Panc1 (cell line): ENCODE measurements around the gene CLSTN3. TPM values are rescaled to one million over a fixed set of nuclear protein-coding genes. Genes with fewer than 3 reads are reported as not detected.

Experiments used
- ATAC-seq: fragments of 200-7000 bp; cut with Tn5 transposase; 2 replicates; pipeline ENCODE4 v1.9.1; 2020; ENCODE audit warnings: mild to moderate bottlenecking, moderate library complexity
- BruUV-seq: library from RNA; stranded (reverse); fragments of 400-500 nt; replicated peaks from 2 replicates; lab custom pipeline; 2021; lab: Mats Ljungman, UMichigan
- CTCF ChIA-PET: fragments of 300-600 bp; sonication (Branson Sonifier 250); formaldehyde crosslinking; loops from one replicate; lab custom pipeline; 2022; ENCODE audit warnings: antibody characterized with exemption; lab: Charles Lee
- POLR2A ChIA-PET: fragments of 300-600 bp; sonication (Branson Sonifier 250); formaldehyde crosslinking; loops from one replicate; lab custom pipeline; 2022; ENCODE audit warnings: antibody characterized with exemption; lab: Charles Lee
- DNase-seq: peaks from one replicate; pipeline ENCODE4 v3.0.0-alpha.2; 2010; ENCODE audit warnings: low read depth, low spot score
- H3K27ac ChIP-seq: 2 replicates; pipeline ENCODE4 v1.5.1; 2011; ENCODE audit warnings: mild to moderate bottlenecking, low read length, inconsistent platforms
- H3K27me3 ChIP-seq: fragments of 200-500 bp; sonication (Bioruptor generic); 2 replicates; pipeline ENCODE4 v1.6.0; 2014; ENCODE audit warnings: low read length, inconsistent platforms; ENCODE audit not compliant: control insufficient read depth, insufficient read depth
- H3K36me3 ChIP-seq: fragments of 200-500 bp; sonication (Bioruptor generic); 2 replicates; pipeline ENCODE4 v1.5.1; 2014; ENCODE audit warnings: inconsistent platforms, mild to moderate bottlenecking, low read length, moderate library complexity; ENCODE audit not compliant: control insufficient read depth, insufficient read depth
- H3K4me1 ChIP-seq: 2 replicates; pipeline ENCODE4 v1.5.1; 2011; ENCODE audit warnings: inconsistent platforms, mild to moderate bottlenecking, low read length, moderate library complexity; ENCODE audit not compliant: control insufficient read depth, insufficient read depth
- H3K4me3 ChIP-seq, 2 experiments: 2 replicates each; pipeline ENCODE4 v1.5.1; 2011 to 2012; ENCODE audit warnings: low read depth in 2 of 2, low read length in 2 of 2, mild to moderate bottlenecking in 2 of 2, inconsistent platforms in 1 of 2, moderate library complexity in 1 of 2
- H3K9me3 ChIP-seq: fragments of 200-500 bp; sonication (Bioruptor generic); 2 replicates; pipeline ENCODE4 v1.5.1; 2014; ENCODE audit warnings: low read depth, mild to moderate bottlenecking, inconsistent platforms, low read length, moderate library complexity; ENCODE audit not compliant: control insufficient read depth, insufficient read depth
- CTCF ChIP-seq: fragments of 450-650 bp; IDR thresholded peaks from 2 replicates; pipeline ENCODE4 v1.5.1; 2017; ENCODE audit warnings: mild to moderate bottlenecking
- POLR2AphosphoS5 ChIP-seq: IDR thresholded peaks from 2 replicates; pipeline ENCODE4 v1.6.1; 2012; ENCODE audit warnings: mild to moderate bottlenecking, low read depth, low read length, moderate library complexity
- REST ChIP-seq, 2 experiments: IDR thresholded peaks; 2 replicates each; pipeline ENCODE4 v1.6.1; 2011 to 2012; ENCODE audit warnings: low read depth in 2 of 2, control low read depth in 1 of 2, low read length in 1 of 2, mild to moderate bottlenecking in 1 of 2, moderate library complexity in 1 of 2; ENCODE audit not compliant: insufficient read depth in 1 of 2
- SIN3A ChIP-seq: IDR thresholded peaks from 2 replicates; pipeline ENCODE4 v1.6.1; 2012; ENCODE audit warnings: low read depth, mild to moderate bottlenecking, low read length, moderate library complexity, borderline replicate concordance; ENCODE audit not compliant: insufficient read depth
- TCF7L2 ChIP-seq: IDR thresholded peaks from 2 replicates; pipeline ENCODE4 v1.6.1; 2011; ENCODE audit warnings: mild to moderate bottlenecking, low read depth, low read length, inconsistent platforms
- in situ Hi-C: cut with HindIII; loops from 2 replicates; pipeline ENCODE4 v1.10.0; 2016; ENCODE audit warnings: low sequenced_read_pairs, low pct_unique_long_range_greater_than_20kb
- intact Hi-C: fragments of 100-400 bp; cut with micrococcal nuclease; formaldehyde crosslinking; loops from one replicate; pipeline ENCODE4 v1.10.0; 2022; ENCODE audit not compliant: unreplicated experiment
- total RNA-seq: library from RNA; stranded (reverse); gene quantifications from one replicate; pipeline ENCODE4 v1.2.1, GENCODE V29; 2021; ENCODE audit not compliant: unreplicated experiment

Gene CLSTN3
- total RNA-seq, 1 experiment from 2014 or later: 5.9 TPM

GRCh38 chr12:7160183-7160582 is 30.0 kb downstream of the CLSTN3 start:
- TF ChIP-seq TCF7L2: no peak
- no peak for TF ChIP-seq SIN3A
- no peak for TF ChIP-seq CTCF
- TF ChIP-seq POLR2AphosphoS5: no peak
- no peak for TF ChIP-seq REST (IDR thresholded peaks at IDR 0.05; ENCODE audit: insufficient read depth in 1 of 2, low read depth in 2 of 2, low read length in 1 of 2)
- in situ Hi-C loops (no loop called here), intact Hi-C loops (no loop called here)
- H3K27me3 ChIP-seq: no peaks in the 10 kb centered on the region
- ChIA-PET CTCF (no interaction called here), POLR2A (no interaction called here)
- H3K4me1 ChIP-seq: no peaks in the 10 kb centered on the region
- no peak overlapping the region for H3K4me3 ChIP-seq
- DNase-seq: no peak
- no TSS peak for BruUV-seq
- ATAC-seq: no peak
- no peaks in the 10 kb centered on the region for H3K36me3 ChIP-seq
- H3K27ac ChIP-seq: no peak overlapping the region
- H3K9me3 ChIP-seq: no peaks in the 10 kb centered on the region

GRCh38 chr12:7161327-7161726 is 31.2 kb downstream of the CLSTN3 start:
- Histone ChIP-seq H3K4me1 (no peaks in the 10 kb centered on the region), H3K36me3 (no peaks in the 10 kb centered on the region), H3K27me3 (no peaks in the 10 kb centered on the region), H3K9me3 (no peaks in the 10 kb centered on the region), H3K4me3 (no peak overlapping the region), H3K27ac (no peak overlapping the region)
- TF ChIP-seq SIN3A (no peak), CTCF (no peak), TCF7L2 (no peak), POLR2AphosphoS5 (no peak), REST (IDR thresholded peaks at IDR 0.05; ENCODE audit: insufficient read depth in 1 of 2, low read depth in 2 of 2, low read length in 1 of 2) (no peak)
- CTCF ChIA-PET: no interaction called here
- DNase-seq: no peak
- intact Hi-C loops (no loop called here), in situ Hi-C loops (no loop called here)
- POLR2A ChIA-PET: no interaction called here
- no peak for ATAC-seq
- no TSS peak for BruUV-seq
